GM18498 (cell line): Measurements from ENCODE around the gene OR2J2.
"Not testable (repeated sequence)": the region's sequence is repeated elsewhere in the genome, so short reads cannot be mapped to it uniquely, and the experiment has no call there.

Experiments used
- ATAC-seq: cut with Tn5 transposase; IDR thresholded peaks from one replicate; pipeline ENCODE4 v1.9.1; 2021; ENCODE audit warnings: mild to moderate bottlenecking, moderate library complexity; ENCODE audit not compliant: unreplicated experiment

OR2J2 gene

GRCh38 chr6:29218056-29218455, 47.3 kb downstream of the OR2J2 start:
- ATAC-seq = not testable (repeated sequence)
